SK-N-MC (cell line): ENCODE measurements around the gene CACNB1.
A peak's percentile ranks its signal among the peaks of the same experiment; 100 is the strongest.
"Not testable (repeated sequence)": the region's sequence is repeated elsewhere in the genome, so short reads cannot be mapped to it uniquely, and the experiment has no call there.

ENCODE experiments used
- DNase-seq: peaks from one replicate; pipeline ENCODE4 v3.0.0-alpha.2; 2011; ENCODE audit warnings: low read depth, low spot score
- H3K27ac ChIP-seq: fragments of 200-600 bp; sonication (generic); 2 replicates; pipeline ENCODE4 v1.5.1; 2016; ENCODE audit warnings: mixed run types
- H3K36me3 ChIP-seq: fragments of 200-600 bp; sonication (generic); 2 replicates; pipeline ENCODE4 v1.6.1; 2017; ENCODE audit warnings: antibody characterized with exemption, low read length, mixed read lengths; ENCODE audit not compliant: insufficient read depth
- H3K4me3 ChIP-seq: fragments of 200-600 bp; sonication (generic); 2 replicates; pipeline ENCODE4 v1.5.1; 2016
- H3K9ac ChIP-seq: fragments of 200-600 bp; sonication (generic); 2 replicates; pipeline ENCODE4 v1.8.0; 2017; ENCODE audit warnings: mixed run types, mixed read lengths; ENCODE audit not compliant: insufficient read length
- H3K9me3 ChIP-seq: fragments of 200-600 bp; sonication (generic); 2 replicates; pipeline ENCODE4 v1.6.1; 2017; ENCODE audit warnings: low read depth, mild to moderate bottlenecking, antibody characterized with exemption, low read length, moderate library complexity, mixed read lengths
- EZH2 ChIP-seq: fragments of 200-600 bp; sonication (generic); IDR thresholded peaks from one replicate; pipeline ENCODE4 v1.6.1; 2017; ENCODE audit warnings: antibody characterized with exemption
- FOXP2 ChIP-seq: optimal IDR thresholded peaks from 2 replicates; pipeline ENCODE3; 2011; ENCODE audit warnings: mild to moderate bottlenecking, moderate library complexity; ENCODE audit not compliant: insufficient read depth; ENCODE audit errors: extremely low read length, control extremely low read depth
- POLR2AphosphoS5 ChIP-seq: IDR thresholded peaks from 2 replicates; pipeline ENCODE4 v1.6.1; 2012; ENCODE audit warnings: mild to moderate bottlenecking, low read depth, low read length, borderline replicate concordance

The CACNB1 gene

GRCh38 chr17:39174920-39175694 is 22.4 kb downstream of the CACNB1 start:
- peak; percentile 48 for DNase-seq
- no peak for TF ChIP-seq FOXP2
- no peak for TF ChIP-seq POLR2AphosphoS5
- TF ChIP-seq EZH2 = no peak
- H3K9me3 ChIP-seq = no peaks in the 10 kb centered on the region
- H3K4me3 ChIP-seq = no peak overlapping the region
- H3K27ac ChIP-seq = no peak overlapping the region
- peaks cover 5% of the 10 kb centered on the region; the same call in 1 of the 2 replicates for H3K36me3 ChIP-seq
- H3K9ac ChIP-seq = no peak overlapping the region

- no peak for DNase-seq
- no peak overlapping the region for H3K4me3 ChIP-seq
- no peaks in the 10 kb centered on the region for H3K9me3 ChIP-seq
- no peak overlapping the region for H3K27ac ChIP-seq
- H3K9ac ChIP-seq = no peak overlapping the region
- no peak for TF ChIP-seq EZH2
- TF ChIP-seq FOXP2 = no peak
- TF ChIP-seq POLR2AphosphoS5 = no peak; the same call in 1 of the 2 replicates
- H3K36me3 ChIP-seq = peaks cover 5% of the 10 kb centered on the region; the same call in 1 of the 2 replicates
Observed at GRCh38 chr17:39173526-39174274, 23.8 kb downstream of the CACNB1 start.

GRCh38 chr17:39173080-39173479 is 24.4 kb downstream of the CACNB1 start:
- Histone ChIP-seq H3K9me3 (no peaks in the 10 kb centered on the region), H3K27ac (no peak overlapping the region), H3K9ac (no peak overlapping the region), H3K4me3 (no peak overlapping the region), H3K36me3 (peaks cover 5% of the 10 kb centered on the region; the same call in 1 of the 2 replicates)
- TF ChIP-seq EZH2 (no peak), POLR2AphosphoS5 (no peak), FOXP2 (no peak)
- no peak for DNase-seq

- Histone ChIP-seq H3K4me3 (no peak overlapping the region), H3K9ac (no peak overlapping the region), H3K36me3 (no peaks in the 10 kb centered on the region; the same call in 1 of the 2 replicates), H3K9me3 (no peaks in the 10 kb centered on the region), H3K27ac (no peak overlapping the region)
- no peak for DNase-seq
- TF ChIP-seq FOXP2 (no peak), POLR2AphosphoS5 (no peak), EZH2 (no peak)
Observed at GRCh38 chr17:39171933-39172332, 25.5 kb downstream of the CACNB1 start.

- no peak overlapping the region for H3K27ac ChIP-seq
Observed at GRCh38 chr17:39170558-39170957, 26.9 kb downstream of the CACNB1 start.

GRCh38 chr17:39170109-39170508 is 27.4 kb downstream of the CACNB1 start:
- Histone ChIP-seq H3K9ac (no peak overlapping the region), H3K27ac (no peak overlapping the region), H3K36me3 (no peaks in the 10 kb centered on the region), H3K4me3 (no peak overlapping the region), H3K9me3 (no peaks in the 10 kb centered on the region)
- DNase-seq = no peak
- TF ChIP-seq EZH2 = no peak
- no peak for TF ChIP-seq FOXP2
- no peak for TF ChIP-seq POLR2AphosphoS5

More at GRCh38 chr17:39170558-39170957, 26.9 kb downstream of the CACNB1 start:
- no peak overlapping the region for H3K4me3 ChIP-seq
- H3K9me3 ChIP-seq = no peaks in the 10 kb centered on the region
- H3K9ac ChIP-seq = no peak overlapping the region
- TF ChIP-seq POLR2AphosphoS5 (no peak), FOXP2 (no peak), EZH2 (no peak)
- no peaks in the 10 kb centered on the region for H3K36me3 ChIP-seq
- DNase-seq = no peak

GRCh38 chr17:39169518-39169917 is 28.0 kb downstream of the CACNB1 start:
- no peak for TF ChIP-seq POLR2AphosphoS5
- Histone ChIP-seq H3K4me3 (no peak overlapping the region), H3K36me3 (no peaks in the 10 kb centered on the region), H3K27ac (no peak overlapping the region), H3K9ac (no peak overlapping the region), H3K9me3 (no peaks in the 10 kb centered on the region)
- DNase-seq = no peak

- TF ChIP-seq POLR2AphosphoS5 = no peak
- DNase-seq = no peak
- Histone ChIP-seq H3K9me3 (no peaks in the 10 kb centered on the region), H3K9ac (no peak overlapping the region), H3K36me3 (no peaks in the 10 kb centered on the region), H3K27ac (no peak overlapping the region), H3K4me3 (no peak overlapping the region)
Observed at GRCh38 chr17:39169101-39169500, 28.4 kb downstream of the CACNB1 start.

- H3K4me3 ChIP-seq, H3K9me3 ChIP-seq, H3K9ac ChIP-seq, H3K27ac ChIP-seq, H3K36me3 ChIP-seq, DNase-seq: not testable (repeated sequence)
Observed at GRCh38 chr17:39168503-39168902, 29.0 kb downstream of the CACNB1 start.
